Colonic mucosa (tissue), 4 donors: ENCODE measurements around the gene AUP1. TPM values are rescaled to one million over a fixed set of nuclear protein-coding genes. Genes with fewer than 3 reads are reported as not detected.

Experiments
- DNase-seq: peaks from one replicate; pipeline ENCODE4 v3.0.0-alpha.2; 2020
- H3K27ac ChIP-seq: fragments of 200-600 bp; one replicate; pipeline ENCODE4 v1.8.0; 2021
- H3K27me3 ChIP-seq: fragments of 200-600 bp; one replicate; pipeline ENCODE4 v1.8.0; 2021
- H3K36me3 ChIP-seq: fragments of 200-600 bp; one replicate; pipeline ENCODE4 v1.8.0; 2021
- H3K4me1 ChIP-seq: fragments of 200-600 bp; one replicate; pipeline ENCODE4 v1.8.0; 2021; ENCODE audit warnings: mild to moderate bottlenecking
- H3K4me3 ChIP-seq: fragments of 200-600 bp; one replicate; pipeline ENCODE4 v1.8.0; 2021
- H3K9ac ChIP-seq, 2 donors: one replicate each; pipeline ENCODE4 v1.7.0; 2013; ENCODE audit warnings: control low read depth in 2 of 2, low read depth in 2 of 2, low read length in 2 of 2
- H3K9me3 ChIP-seq: fragments of 200-600 bp; one replicate; pipeline ENCODE4 v1.8.0; 2021
- CTCF ChIP-seq: fragments of 200-600 bp; IDR thresholded peaks from one replicate; pipeline ENCODE4 v1.8.0; 2022; ENCODE audit warnings: antibody characterized with exemption, mild to moderate bottlenecking
- intact Hi-C: fragments of 100-400 bp; cut with DNase I; formaldehyde crosslinking; loops from one replicate; pipeline ENCODE4 v1.14.1; 2022
- total RNA-seq, 2 donors: library from RNA; stranded (reverse); fragmentation: NEBNext Ultra II Directional in 1 of 2; extraction: Animal tissue kit (Norgen Biotek cat#: 25700) in 1 of 2; gene quantifications; one replicate each; pipeline ENCODE4 v1.2.1, GENCODE V29; 2021
- donor health status: healthy.
- donor health status: DM: no; HTN: no; CAD: no.
- donor health status: DM: no; HTN: no; CAD: no.

AUP1 gene
- total RNA-seq, 2 donors from 2014 or later = 107 to 212 TPM

GRCh38 chr2:74502720-74503505, 26.6 kb downstream of the AUP1 start:
- Histone ChIP-seq H3K9ac (peak overlapping the region; percentile 70 to 96), H3K4me1 (peaks cover 23% of the 10 kb centered on the region), H3K27me3 (peaks cover 17% of the 10 kb centered on the region)

GRCh38 chr2:74502147-74502719, 27.3 kb downstream of the AUP1 start:
- peak overlapping the region; percentile 70 to 96 for H3K9ac ChIP-seq
- no peaks in the 10 kb centered on the region for H3K9me3 ChIP-seq
- TF ChIP-seq CTCF = no peak
- peaks cover 17% of the 10 kb centered on the region for H3K27me3 ChIP-seq
- peaks cover 3% of the 10 kb centered on the region for H3K36me3 ChIP-seq
- intact Hi-C loops = no loop called here
- peak; percentile 81 for DNase-seq
- peak overlapping the region; percentile 52 for H3K4me3 ChIP-seq
- H3K4me1 ChIP-seq = peaks cover 27% of the 10 kb centered on the region
- H3K27ac ChIP-seq = peak overlapping the region; percentile 78

More at GRCh38 chr2:74502720-74503505, 26.6 kb downstream of the AUP1 start:
- peaks cover 3% of the 10 kb centered on the region for H3K36me3 ChIP-seq
- intact Hi-C loops = no loop called here
- H3K9me3 ChIP-seq = no peaks in the 10 kb centered on the region
- peak overlapping the region; percentile 52 for H3K4me3 ChIP-seq
- H3K27ac ChIP-seq = peak overlapping the region; percentile 78
- peak; percentile 90 for DNase-seq
- TF ChIP-seq CTCF = no peak

- Histone ChIP-seq H3K27me3 (peaks cover 17% of the 10 kb centered on the region), H3K4me3 (no peak overlapping the region), H3K9me3 (no peaks in the 10 kb centered on the region), H3K36me3 (peaks cover 3% of the 10 kb centered on the region), H3K27ac (no peak overlapping the region), H3K4me1 (peaks cover 24% of the 10 kb centered on the region), H3K9ac (peak overlapping the region in 1 of 2 donors; percentile 96)
- intact Hi-C loops = no loop called here
- no peak for DNase-seq
- no peak for TF ChIP-seq CTCF
Observed at GRCh38 chr2:74501335-74502071, 28.0 kb downstream of the AUP1 start.

GRCh38 chr2:74500578-74500946, 28.9 kb downstream of the AUP1 start:
- H3K9me3 ChIP-seq = no peaks in the 10 kb centered on the region
- no peak overlapping the region for H3K4me3 ChIP-seq
- peaks cover 17% of the 10 kb centered on the region for H3K27me3 ChIP-seq
- no peak for TF ChIP-seq CTCF
- H3K36me3 ChIP-seq = peaks cover 3% of the 10 kb centered on the region
- H3K27ac ChIP-seq = no peak overlapping the region
- peaks cover 15% of the 10 kb centered on the region for H3K4me1 ChIP-seq
- H3K9ac ChIP-seq = no peak overlapping the region
- intact Hi-C loops = no loop called here
- no peak for DNase-seq

- TF ChIP-seq CTCF = no peak
- Histone ChIP-seq H3K9ac (no peak overlapping the region), H3K4me3 (no peak overlapping the region), H3K27ac (no peak overlapping the region), H3K36me3 (peaks cover under 1% of the 10 kb centered on the region), H3K4me1 (peaks cover 15% of the 10 kb centered on the region), H3K27me3 (peaks cover 17% of the 10 kb centered on the region), H3K9me3 (no peaks in the 10 kb centered on the region)
- no peak for DNase-seq
- intact Hi-C loops = no loop called here
Observed at GRCh38 chr2:74499940-74500577, 29.4 kb downstream of the AUP1 start.
